CD14-positive monocyte (primary cell): ENCODE measurements around the gene GABBR2. TPM values are rescaled to one million over a fixed set of nuclear protein-coding genes. Genes with fewer than 3 reads are reported as not detected.

Source experiments
- DNase-seq, 3 donors: peaks; one replicate each; pipeline ENCODE4 v3.0.0-alpha.2; 2011 to 2022
- H2AFZ ChIP-seq: 2 replicates; pipeline ENCODE4 v1.6.0; 2012; ENCODE audit warnings: mild to moderate bottlenecking, low read depth, low read length, inconsistent platforms; ENCODE audit not compliant: insufficient read depth, poor library complexity, severe bottlenecking
- H3K27ac ChIP-seq, 2 donors: 1 replicate in 1 of 2; 2 replicates in 1 of 2; pipeline ENCODE4 v1.5.1; 2012 to 2013; ENCODE audit warnings: low read length in 2 of 2, control low read depth in 1 of 2, inconsistent platforms in 1 of 2, low read depth in 1 of 2, mild to moderate bottlenecking in 1 of 2
- H3K27me3 ChIP-seq, 2 donors: one replicate each; pipeline versions ENCODE4 v1.6.0 to v1.6.1; 2011 to 2013; ENCODE audit warnings: low read length in 2 of 2; ENCODE audit not compliant: control insufficient read depth in 2 of 2, insufficient read depth in 2 of 2
- H3K36me3 ChIP-seq, 2 donors: replicated peaks in 1 of 2; 1 replicate in 1 of 2; 2 replicates in 1 of 2; pipeline versions ENCODE4 v1.5.1 to v1.6.1; 2012 to 2013; ENCODE audit warnings: low read length in 2 of 2, control low read depth in 1 of 2, inconsistent platforms in 1 of 2, mild to moderate bottlenecking in 1 of 2; ENCODE audit not compliant: insufficient read depth in 2 of 2, control insufficient read depth in 1 of 2
- H3K4me1 ChIP-seq, 2 donors: 1 replicate in 1 of 2; 2 replicates in 1 of 2; pipeline versions ENCODE4 v1.5.1 to v1.6.1; 2012 to 2013; ENCODE audit warnings: low read length in 2 of 2, control low read depth in 1 of 2, inconsistent platforms in 1 of 2, mild to moderate bottlenecking in 1 of 2, moderate library complexity in 1 of 2; ENCODE audit not compliant: insufficient read depth in 2 of 2, control insufficient read depth in 1 of 2
- H3K4me2 ChIP-seq: replicated peaks from 2 replicates; pipeline ENCODE3; 2012; ENCODE audit warnings: low read length, moderate library complexity, mild to moderate bottlenecking; ENCODE audit not compliant: poor library complexity, severe bottlenecking; ENCODE audit errors: extremely low read depth
- H3K4me3 ChIP-seq, 3 experiments: fragments of 200-600 bp in 1 of 3; sonication (generic) in 1 of 3; replicated peaks in 1 of 3; 1 replicate in 2 of 3; 2 replicates in 1 of 3; pipeline ENCODE4 v1.5.1; 2011 to 2013; ENCODE audit warnings: low read length in 3 of 3, mild to moderate bottlenecking in 3 of 3, control low read depth in 2 of 3, low read depth in 2 of 3, inconsistent platforms in 1 of 3, moderate library complexity in 1 of 3
- H3K79me2 ChIP-seq: 2 replicates; pipeline ENCODE4 v1.6.0; 2012; ENCODE audit warnings: mild to moderate bottlenecking, control low read depth, inconsistent platforms, low read length, moderate library complexity; ENCODE audit not compliant: insufficient read depth
- H3K9ac ChIP-seq: 2 replicates; pipeline ENCODE4 v1.6.0; 2017; ENCODE audit warnings: low read length, mild to moderate bottlenecking; ENCODE audit not compliant: insufficient read depth, poor library complexity, severe bottlenecking
- H3K9me3 ChIP-seq, 2 donors: replicated peaks in 1 of 2; 1 replicate in 1 of 2; 2 replicates in 1 of 2; pipeline versions ENCODE4 v1.5.1 to v1.6.1; 2012 to 2013; ENCODE audit warnings: low read length in 2 of 2, control low read depth in 1 of 2; ENCODE audit not compliant: control insufficient read depth in 1 of 2, insufficient read depth in 1 of 2
- H4K20me1 ChIP-seq: 2 replicates; pipeline ENCODE4 v1.6.0; 2012; ENCODE audit warnings: mild to moderate bottlenecking, low read length, control low read depth, moderate library complexity; ENCODE audit not compliant: insufficient read depth
- H3K27ac Mint-ChIP-seq, 7 donors: one replicate each; pipeline ENCODE4 v1.8.0; 2020; ENCODE audit warnings: mild to moderate bottlenecking in 7 of 7, mixed read lengths in 7 of 7, moderate library complexity in 6 of 7, inconsistent platforms in 2 of 7
- H3K27me3 Mint-ChIP-seq, 3 donors: one replicate each; pipeline ENCODE4 v1.8.0; 2021 to 2022; ENCODE audit warnings: low read depth in 3 of 3, mild to moderate bottlenecking in 3 of 3, mixed read lengths in 3 of 3, moderate library complexity in 3 of 3, inconsistent platforms in 1 of 3
- H3K36me3 Mint-ChIP-seq, 2 donors: one replicate each; pipeline ENCODE4 v1.8.0; 2020; ENCODE audit warnings: mixed read lengths in 2 of 2, inconsistent platforms in 1 of 2, mild to moderate bottlenecking in 1 of 2
- H3K4me1 Mint-ChIP-seq: one replicate; pipeline ENCODE4 v1.8.0; 2020; ENCODE audit warnings: mild to moderate bottlenecking, mixed read lengths
- H3K4me3 Mint-ChIP-seq, 2 donors: one replicate each; pipeline ENCODE4 v1.8.0; 2020; ENCODE audit warnings: mild to moderate bottlenecking in 2 of 2, mixed read lengths in 2 of 2, moderate library complexity in 1 of 2
- H3K9me3 Mint-ChIP-seq, 7 donors: one replicate each; pipeline ENCODE4 v1.8.0; 2020 to 2022; ENCODE audit warnings: mixed read lengths in 7 of 7, mild to moderate bottlenecking in 6 of 7, moderate library complexity in 6 of 7, inconsistent platforms in 2 of 7
- CTCF ChIP-seq: fragments of 200-600 bp; IDR thresholded peaks from one replicate; pipeline ENCODE4 v1.8.0; 2022; ENCODE audit warnings: antibody characterized with exemption, mild to moderate bottlenecking
- WGBS: methylation state at CpG from one replicate; pipeline ENCODE4 v1.1.5; 2013; ENCODE audit warnings: missing lambda C conversion rate; ENCODE audit not compliant: insufficient coverage; 5-methylcytosine and 5-hydroxymethylcytosine counted together
- intact Hi-C, 2 donors: fragments of 100-400 bp; cut with micrococcal nuclease; formaldehyde crosslinking; loops; one replicate each; pipeline versions ENCODE4 v1.15.0 to v1.15.1; 2023
- polyA plus RNA-seq, 3 donors: library from polyadenylated mRNA; depleted of rRNA in 1 of 3; unstranded in 2 of 3; stranded (reverse) in 1 of 3; fragments of 300-500 nt in 2 of 3; fragments of >200 nt in 1 of 3; fragmentation: Illumina TruSeq in 2 of 3; gene quantifications; 1 replicate in 2 of 3; 2 replicates in 1 of 3; pipeline ENCODE4 v1.2.3, GENCODE V29; 2012 to 2021

GABBR2 gene
- polyA plus RNA-seq, 3 donors, result not detected

- no peak for TF ChIP-seq CTCF
- 92% methylated on average over 2 of the region's 5 CpGs for WGBS
- H3K4me1 ChIP-seq, result no peaks in the 10 kb centered on the region
- no peak overlapping the region for H3K4me3 ChIP-seq
- Mint-ChIP-seq H3K27ac (no peak overlapping the region), H3K9me3 (peaks cover 0 to 3% (median 0%) of the 10 kb centered on the region in 7 donors), H3K36me3 (no peaks in the 10 kb centered on the region), H3K27me3 (peaks cover 3 to 7% (median 3%) of the 10 kb centered on the region in 3 donors), H3K4me1 (no peaks in the 10 kb centered on the region), H3K4me3 (no peak overlapping the region)
- no peaks in the 10 kb centered on the region for H4K20me1 ChIP-seq
- intact Hi-C loops, result no loop called here
- no peak overlapping the region for H3K4me2 ChIP-seq
- no peaks in the 10 kb centered on the region for H3K79me2 ChIP-seq
- H2AFZ ChIP-seq, result no peak overlapping the region
- H3K27ac ChIP-seq, result no peak overlapping the region
- H3K36me3 ChIP-seq, result no peaks in the 10 kb centered on the region
- no peak overlapping the region for H3K9ac ChIP-seq
- no peaks in the 10 kb centered on the region for H3K27me3 ChIP-seq
- no peak for DNase-seq
- no peaks in the 10 kb centered on the region for H3K9me3 ChIP-seq
Measured at GRCh38 chr9:98333703-98334582, 374.8 kb downstream of the GABBR2 start.

GRCh38 chr9:98332405-98332831 lies 376.3 kb downstream of the GABBR2 start:
- no peaks in the 10 kb centered on the region for H3K9me3 ChIP-seq
- whole genome bisulfite sequencing, result 84% methylated on average over 8 of the region's 8 CpGs
- TF ChIP-seq CTCF, result no peak

More at GRCh38 chr9:98332405-98332831, 376.3 kb downstream of the GABBR2 start:
- Histone ChIP-seq H3K4me1 (no peaks in the 10 kb centered on the region), H3K4me3 (no peak overlapping the region), H4K20me1 (no peaks in the 10 kb centered on the region), H3K4me2 (no peak overlapping the region), H3K27me3 (no peaks in the 10 kb centered on the region), H3K36me3 (no peaks in the 10 kb centered on the region), H2AFZ (no peak overlapping the region), H3K79me2 (no peaks in the 10 kb centered on the region), H3K27ac (no peak overlapping the region), H3K9ac (no peak overlapping the region)
- intact Hi-C loops, result no loop called here
- no peaks in the 10 kb centered on the region for H3K36me3 Mint-ChIP-seq
- peaks cover 0 to 3% (median 0%) of the 10 kb centered on the region in 7 donors for H3K9me3 Mint-ChIP-seq
- no peaks in the 10 kb centered on the region for H3K4me1 Mint-ChIP-seq
- peaks cover 3 to 7% (median 3%) of the 10 kb centered on the region in 3 donors for H3K27me3 Mint-ChIP-seq
- DNase-seq, result no peak
- H3K4me3 Mint-ChIP-seq, result no peak overlapping the region
- no peak overlapping the region for H3K27ac Mint-ChIP-seq
